DLD1 (cell line): Measurements from ENCODE around the gene CDC45.

Experiments used
- in situ Hi-C: cut with HindIII; loops from 2 replicates; pipeline ENCODE4 v1.10.0; 2017; ENCODE audit warnings: low sequenced_read_pairs

The CDC45 gene

DNA sequence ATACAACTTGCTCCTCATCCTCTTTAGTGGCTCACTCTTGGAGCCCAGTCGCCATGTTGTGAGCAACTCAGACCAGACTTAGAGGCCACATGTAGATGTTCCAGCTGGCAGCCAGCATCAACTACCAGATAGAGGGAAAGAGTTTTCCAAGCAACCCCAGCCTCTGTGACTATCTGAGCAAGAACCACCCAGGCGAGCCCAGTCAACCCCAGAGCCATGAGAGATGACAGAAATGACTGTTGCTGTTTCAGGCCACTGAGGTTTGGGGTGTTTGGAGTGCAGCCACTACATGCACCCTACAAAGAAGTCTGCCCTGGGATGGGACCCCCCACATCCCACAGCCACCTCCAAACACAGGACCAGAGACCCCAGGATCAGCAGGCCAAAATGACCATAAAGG, 69.2 kb downstream of the CDC45 start:
- in situ Hi-C loops = loop anchor here (25.0 kb wide), 1 partner anchor 162 kb away; no protein-coding TSS in a partner anchor

DNA sequence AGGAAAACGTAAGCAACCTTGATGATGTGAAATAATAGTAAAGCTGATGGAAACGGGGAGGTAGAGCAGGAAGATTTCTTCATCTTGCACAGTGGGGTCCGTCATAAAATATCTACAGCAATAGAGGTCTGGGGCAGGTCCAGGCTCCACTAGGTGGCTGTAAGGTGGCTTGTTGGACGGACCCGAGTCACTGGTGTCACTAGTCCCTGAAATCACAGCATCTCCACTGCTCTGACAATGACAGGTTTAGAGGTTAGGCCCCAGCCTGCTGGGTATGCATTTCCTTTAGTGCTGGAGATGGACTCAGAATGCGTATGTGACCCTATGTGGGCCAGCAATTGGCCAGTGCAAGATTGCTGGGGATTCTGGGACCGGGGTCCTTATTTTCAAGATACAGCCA, 69.7 kb downstream of the CDC45 start:
- in situ Hi-C loops = loop anchor here (25.0 kb wide), 1 partner anchor 162 kb away; no protein-coding TSS in a partner anchor

DNA sequence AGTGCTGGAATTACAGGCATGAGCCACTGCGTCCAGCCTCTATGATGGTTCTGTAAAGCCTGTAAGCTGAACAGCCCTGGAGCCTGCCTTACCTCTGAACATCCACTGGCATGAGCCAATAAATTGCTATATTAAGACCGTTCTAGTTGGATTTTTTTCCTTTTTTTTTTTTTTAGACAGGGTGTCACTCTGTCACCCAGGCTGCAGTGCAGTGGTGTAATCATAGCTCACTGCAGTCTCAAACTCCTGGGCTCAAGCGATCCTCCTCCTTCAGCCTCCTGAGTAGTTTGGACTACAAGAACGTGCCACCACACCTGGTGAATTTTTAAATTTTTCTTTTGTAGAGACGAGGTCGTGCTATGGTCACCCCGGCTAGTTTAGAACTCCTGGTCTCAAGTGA, 70.7 kb downstream of the CDC45 start:
- in situ Hi-C loops = no loop called here

DNA sequence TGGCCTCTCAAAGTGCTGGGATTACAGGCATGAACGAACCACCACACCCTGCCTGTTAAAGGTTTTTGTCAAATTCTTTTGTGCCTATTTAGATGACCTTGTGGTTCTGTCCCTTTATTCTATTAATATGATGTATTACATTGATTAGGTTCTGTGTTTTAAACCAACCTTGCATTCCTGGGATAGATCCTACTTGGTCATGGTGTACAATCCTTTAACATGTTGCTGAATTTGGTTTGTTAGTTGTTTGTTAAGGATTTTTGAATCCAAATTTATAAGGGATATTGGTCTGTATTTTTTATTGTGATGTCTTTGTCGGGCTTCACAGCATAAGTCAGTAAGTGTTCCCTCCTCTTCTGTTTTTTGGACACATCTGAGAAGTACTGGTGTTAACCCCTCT, 73.5 kb downstream of the CDC45 start:
- in situ Hi-C loops = no loop called here

DNA sequence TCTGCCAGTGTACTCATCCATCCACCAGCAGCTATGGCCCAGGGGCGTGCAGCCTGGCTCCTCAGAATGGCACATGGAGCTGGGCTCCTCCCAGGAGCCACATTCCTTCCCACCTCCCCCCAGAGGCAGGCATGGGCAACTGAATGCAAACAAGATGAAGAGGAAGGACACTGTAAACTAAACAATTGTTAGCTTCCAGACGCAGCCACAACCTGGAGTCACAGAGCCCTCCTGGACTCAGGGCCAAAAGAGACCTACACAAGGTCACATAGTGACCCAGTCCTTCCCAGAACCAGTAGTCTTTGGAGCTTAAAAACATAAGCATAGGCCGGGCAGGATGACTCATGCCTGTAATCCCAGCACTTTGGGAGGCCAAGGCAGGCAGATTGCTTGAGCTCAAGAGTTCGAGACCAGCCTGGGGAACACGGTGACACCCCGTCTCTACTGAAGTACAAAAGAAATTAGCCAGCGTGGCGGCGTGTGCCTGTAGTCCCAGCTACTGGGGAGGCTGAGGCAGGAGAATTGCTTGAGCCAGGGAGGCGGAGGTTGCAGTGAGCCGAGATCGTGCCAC, 75.2 kb downstream of the CDC45 start:
- in situ Hi-C loops = no loop called here

DNA sequence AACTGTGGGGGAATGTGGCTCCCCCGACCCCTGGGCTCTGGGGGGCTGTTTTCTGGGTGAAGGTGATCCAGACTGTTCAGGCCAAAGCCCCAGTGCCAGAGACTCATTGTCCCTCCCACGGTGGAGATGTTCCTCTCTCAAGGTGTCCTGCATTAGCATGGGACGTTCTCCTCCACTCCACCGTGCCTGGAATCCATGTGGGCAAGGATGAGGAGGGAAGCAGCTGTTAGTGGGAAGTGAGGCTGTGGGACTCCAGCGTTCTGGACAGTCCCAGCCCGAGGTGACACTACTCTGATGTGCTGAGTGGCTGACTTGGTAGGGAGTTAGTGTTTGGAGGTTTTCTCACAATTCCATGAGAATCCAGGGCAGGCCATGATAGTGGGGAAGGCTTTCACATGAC, 75.9 kb downstream of the CDC45 start:
- in situ Hi-C loops = no loop called here

DNA sequence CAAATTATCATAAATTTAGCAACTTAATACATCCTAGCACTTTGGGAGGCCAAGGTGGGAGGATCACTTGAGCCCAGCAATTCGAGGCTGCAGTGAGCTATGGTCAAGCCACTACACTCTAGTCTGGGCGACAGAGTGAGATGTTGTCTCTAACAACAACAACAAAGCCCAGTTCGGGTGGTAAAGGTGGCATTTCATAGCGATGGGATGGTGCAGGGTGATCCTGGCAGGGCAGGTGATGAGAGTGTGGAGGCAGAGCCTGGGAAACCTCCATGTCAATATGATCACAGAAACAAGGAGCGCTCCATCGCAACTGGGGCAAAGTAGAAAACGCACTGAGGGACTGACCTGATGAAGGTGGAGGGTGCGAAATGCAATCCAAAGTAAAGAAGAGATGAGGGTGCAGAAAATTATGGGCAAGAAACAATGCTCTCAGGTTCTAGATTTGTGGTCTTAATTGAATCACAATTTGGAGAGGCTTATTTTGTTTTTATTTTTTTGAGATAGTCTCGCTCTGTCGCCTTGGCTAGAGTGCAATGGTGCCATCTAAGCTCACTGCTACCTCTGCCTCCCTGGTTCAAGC, 77.3 kb downstream of the CDC45 start:
- in situ Hi-C loops = no loop called here

DNA sequence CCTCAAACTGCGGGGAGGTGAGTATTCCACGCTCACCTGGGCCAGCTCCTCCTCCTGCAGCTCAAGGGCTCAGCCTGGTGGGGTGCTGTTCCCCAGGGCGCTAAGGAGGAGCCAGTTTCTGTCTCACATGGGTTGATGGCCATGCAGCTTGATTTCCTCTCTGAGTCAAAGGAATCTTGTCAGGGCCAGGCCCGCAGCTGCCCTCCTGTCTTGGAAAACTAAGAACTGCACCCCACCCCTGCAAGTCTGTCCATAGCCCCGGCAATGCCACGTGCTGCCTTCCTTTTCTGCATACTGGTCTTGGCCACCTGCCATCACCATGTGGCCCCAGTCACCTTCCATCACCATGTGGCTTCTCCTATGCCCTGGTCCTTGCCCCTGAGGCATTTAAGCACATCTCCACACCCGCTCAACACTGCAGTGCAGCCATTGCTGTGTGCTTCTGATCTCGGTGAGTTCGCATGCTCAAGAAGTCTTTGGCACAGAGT, 79.6 kb downstream of the CDC45 start:
- in situ Hi-C loops = no loop called here

DNA sequence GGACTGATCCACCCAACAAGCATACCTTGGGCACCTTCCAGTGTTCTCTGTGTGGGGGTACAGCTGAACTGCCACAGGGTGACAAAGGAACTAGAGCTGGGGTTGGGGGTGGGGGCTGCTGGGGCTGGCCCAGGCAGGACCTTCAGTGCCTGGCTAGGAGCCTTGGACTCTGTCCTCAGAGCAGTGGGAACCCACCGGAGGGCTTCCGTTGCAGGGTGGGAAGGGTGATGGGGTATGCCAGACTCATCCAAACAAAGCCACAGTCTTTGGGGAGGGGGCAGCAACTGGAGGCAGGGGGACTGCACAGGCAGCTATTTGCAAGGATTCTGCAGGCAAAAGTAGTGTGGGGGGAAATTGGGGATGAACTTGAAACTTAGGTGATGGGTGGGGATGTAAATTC, 80.2 kb downstream of the CDC45 start:
- in situ Hi-C loops = no loop called here

DNA sequence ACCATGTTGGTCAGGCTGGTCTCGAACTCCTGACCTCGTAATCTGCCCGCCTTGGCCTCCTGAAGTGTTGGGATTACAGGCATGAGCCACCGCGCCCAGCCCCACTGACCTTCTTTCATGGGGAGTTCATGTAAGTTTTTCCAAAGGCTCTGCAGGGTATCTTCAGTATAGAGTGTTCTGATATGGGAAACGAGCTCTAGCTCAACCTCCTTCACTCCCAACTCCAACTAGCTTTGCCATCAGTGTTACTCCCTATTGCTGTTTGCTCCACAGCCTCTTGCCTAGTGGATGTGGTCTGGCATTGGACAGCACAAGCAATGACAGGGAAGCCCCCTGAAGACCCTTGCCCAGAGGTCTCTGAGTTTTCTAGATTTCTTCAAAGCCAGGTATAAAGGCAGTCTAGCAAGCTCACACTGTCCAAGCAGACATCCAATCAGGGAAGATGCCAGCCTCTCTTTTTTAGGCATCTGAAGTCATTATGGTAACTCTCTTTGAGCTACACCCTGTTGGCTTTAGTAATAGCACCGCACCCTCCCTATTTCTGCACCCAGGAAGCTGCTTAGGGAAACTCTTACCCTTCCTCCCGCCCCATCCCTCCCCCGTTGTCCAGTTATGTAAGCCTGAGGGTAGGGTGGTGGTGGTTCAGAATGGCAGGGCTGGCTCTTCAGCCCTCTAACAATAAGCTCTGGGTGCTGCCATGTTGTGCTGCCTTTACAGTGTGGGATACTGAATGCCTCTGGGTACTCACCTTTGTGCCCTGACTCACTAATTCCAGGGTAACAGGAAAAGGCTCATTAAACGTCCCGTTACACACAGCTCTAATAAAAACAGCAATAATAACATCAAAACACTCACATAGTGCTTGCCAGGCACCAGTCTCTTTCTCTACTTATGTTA, 85.9 kb downstream of the CDC45 start:
- in situ Hi-C loops = no loop called here

DNA sequence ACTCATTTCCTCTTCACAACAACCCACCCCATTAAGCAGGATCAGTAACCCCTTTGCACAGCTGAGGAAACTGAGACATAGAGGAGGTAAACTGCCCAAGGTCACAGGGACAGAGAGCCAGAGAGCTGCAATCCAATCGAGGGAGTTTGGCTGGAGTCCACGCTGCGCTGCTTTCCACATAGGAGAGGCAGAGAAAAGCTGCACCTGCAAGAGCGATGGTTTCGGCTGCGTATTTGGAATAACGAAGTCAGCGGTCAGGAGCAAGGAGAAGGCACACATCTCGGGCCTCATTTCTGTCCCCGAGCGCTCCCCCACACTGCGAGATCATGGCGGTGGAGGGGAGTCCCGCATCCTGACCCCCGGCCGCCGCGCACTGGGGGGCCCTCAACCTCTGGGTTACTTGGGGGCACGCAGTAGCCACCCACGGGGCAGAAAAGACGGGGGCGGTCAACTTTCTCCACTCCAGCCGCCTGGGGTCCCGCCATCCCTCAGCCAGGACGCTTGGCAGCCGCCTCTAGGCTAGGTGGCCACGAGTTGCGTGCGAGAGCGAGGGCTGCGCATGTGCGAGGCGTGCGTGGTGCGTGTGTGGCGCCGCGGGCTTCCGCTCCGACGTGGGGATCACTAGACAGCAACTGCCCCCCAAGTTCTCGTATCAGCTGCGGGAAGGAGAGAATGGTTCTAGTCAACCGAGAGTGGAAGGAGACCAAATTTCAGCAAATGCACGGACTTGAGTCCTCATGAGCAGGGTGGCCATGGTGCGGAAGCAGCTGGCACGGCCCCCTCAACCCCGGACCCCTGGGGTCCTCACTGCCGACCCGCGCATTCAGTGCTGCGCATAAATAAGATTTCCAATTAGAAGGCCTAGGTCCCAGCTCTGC, 86.8 kb downstream of the CDC45 start:
- in situ Hi-C loops = no loop called here

DNA sequence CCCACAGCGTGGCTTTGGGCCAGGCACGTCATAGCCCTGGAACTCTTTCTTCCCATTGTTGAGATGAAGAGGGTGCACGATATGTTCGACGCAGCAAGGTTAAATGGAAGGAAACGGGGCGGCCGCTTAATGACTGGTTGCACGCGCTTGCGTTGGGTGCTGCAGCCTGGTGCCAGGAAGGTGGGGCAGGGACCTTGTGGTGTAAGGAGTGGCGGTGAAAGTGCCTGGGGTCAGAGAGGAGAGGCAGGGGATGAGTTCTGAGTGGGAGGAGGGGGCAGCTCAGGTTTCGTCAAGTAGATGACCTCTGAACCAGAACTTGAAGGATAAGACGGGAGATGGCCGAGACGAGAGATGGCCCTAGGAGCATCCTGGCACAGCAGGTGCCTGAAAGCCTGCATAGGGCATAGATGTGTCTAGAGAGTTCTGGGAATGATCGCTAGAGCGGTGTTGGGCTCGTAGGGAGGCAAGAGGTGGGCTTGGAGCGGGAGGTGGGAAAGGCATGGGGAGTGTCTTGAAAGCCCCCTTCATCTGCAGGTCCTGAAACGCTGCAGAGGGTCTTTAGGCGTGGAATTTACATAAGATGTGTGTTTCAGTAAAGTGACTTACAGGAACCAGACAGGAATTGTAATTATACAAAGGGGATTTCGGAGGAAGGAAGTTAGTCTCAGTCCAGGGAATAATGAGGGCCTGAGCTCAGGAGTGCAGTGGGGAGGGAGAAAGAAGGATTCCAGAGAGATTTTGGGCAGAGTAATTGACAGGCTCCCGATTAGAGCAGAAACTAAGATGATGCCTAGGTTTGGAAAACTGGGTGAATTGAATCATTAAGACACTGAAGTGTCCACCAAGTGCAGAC, 87.7 kb downstream of the CDC45 start:
- in situ Hi-C loops = no loop called here

DNA sequence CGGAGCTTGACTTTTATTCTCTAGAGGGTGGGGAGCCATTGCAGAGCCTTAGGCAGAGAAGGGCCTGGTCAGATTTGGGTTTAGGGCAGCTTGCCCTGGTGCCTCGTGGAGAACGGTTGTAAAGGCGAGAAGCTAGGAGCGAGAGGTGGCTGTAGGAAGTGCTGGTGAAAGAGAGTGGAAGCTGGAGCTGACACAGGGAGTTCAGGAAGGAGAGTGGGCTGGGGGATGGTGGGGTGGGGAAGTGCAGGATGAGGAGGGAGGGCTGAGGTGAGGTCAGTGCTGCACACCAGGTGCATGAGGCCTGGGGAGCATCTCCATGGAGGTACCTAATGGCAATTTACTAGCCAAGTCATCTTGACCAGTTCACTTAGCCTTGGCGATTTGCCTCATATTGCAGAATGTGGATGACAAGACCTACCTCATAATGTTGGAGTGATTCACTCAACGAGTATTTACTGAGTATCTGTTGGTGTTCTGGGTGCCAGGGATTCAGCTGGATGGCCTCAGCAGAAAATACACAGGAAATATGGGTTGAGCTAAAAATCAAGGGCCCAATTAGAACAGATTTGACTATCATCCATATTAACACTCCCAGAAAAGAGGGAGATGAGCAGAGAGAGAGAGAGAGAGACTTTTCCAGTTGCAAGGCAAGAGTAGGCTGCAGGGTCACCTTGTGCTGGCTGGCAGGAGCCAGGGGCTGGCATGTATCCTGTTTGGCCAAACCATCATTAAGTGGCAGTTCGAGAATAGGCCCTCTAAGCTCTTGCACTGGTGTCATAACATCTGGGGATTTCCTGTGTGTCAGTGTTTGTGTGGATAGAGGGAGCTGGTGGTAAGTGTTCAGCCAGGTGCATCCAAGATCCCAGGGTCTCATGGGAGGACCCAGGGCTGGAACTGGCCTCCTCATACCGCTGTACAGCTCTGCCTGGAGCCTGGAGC, 88.9 kb downstream of the CDC45 start:
- in situ Hi-C loops = no loop called here

DNA sequence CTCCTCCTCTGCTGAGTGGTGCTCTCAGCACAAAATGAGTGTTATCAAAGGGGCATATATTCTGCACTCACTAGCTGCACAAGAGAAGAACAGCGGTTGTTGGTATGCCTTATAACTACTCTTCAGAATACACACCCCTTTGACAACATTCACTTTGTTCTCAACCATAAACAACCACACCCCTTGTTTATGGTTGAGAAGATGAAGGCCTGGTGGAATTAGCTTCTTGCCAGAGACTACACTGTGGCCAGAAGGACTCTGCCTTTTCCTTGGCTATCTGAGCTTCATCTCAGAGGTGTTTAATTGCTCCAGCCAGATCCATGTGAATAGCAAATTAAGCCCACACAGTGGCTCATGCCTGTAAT, 89.5 kb downstream of the CDC45 start:
- in situ Hi-C loops = no loop called here

DNA sequence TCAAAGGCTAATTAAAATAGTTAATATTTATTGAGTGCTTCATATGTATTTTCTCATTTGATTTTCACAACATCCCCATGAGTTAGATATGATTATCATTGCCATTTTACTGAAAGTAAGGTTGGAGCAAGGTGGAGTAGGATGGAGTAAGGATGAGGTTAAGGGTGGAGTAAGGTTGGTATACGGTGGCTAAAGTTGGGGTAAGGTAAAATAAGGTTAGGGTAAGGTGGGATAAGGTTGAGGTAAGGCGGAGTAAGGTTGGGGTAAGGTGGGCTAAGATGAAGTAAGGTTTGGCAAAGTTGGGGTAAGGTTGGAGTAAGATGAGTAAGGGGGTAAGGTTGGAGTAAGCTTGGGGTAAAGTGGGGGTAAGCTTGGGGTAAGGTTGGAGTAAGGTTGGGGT, 90.3 kb downstream of the CDC45 start:
- in situ Hi-C loops = no loop called here
